Parathyroid adenoma (tissue), 2 donors: Measurements from ENCODE around the gene CEP70.
A peak's percentile ranks its signal among the peaks of the same experiment; 100 is the strongest.

Experiments used
- H2AFZ ChIP-seq: fragments of 300-600 bp; sonication (generic); one replicate; pipeline ENCODE4 v1.7.0; 2017; ENCODE audit warnings: antibody characterized with exemption, mild to moderate bottlenecking
- H3K27ac ChIP-seq: fragments of 300-600 bp; sonication (generic); one replicate; pipeline ENCODE4 v1.7.0; 2017
- H3K27me3 ChIP-seq: fragments of 300-600 bp; sonication (generic); one replicate; pipeline ENCODE4 v1.7.0; 2017; ENCODE audit warnings: low read length; ENCODE audit not compliant: control insufficient read depth, insufficient read depth
- H3K36me3 ChIP-seq: fragments of 300-600 bp; sonication (generic); one replicate; pipeline ENCODE4 v1.7.0; 2017; ENCODE audit warnings: low read length; ENCODE audit not compliant: control insufficient read depth, insufficient read depth
- H3K4me1 ChIP-seq: fragments of 300-600 bp; sonication (generic); one replicate; pipeline ENCODE4 v1.7.0; 2017; ENCODE audit warnings: control low read depth
- H3K4me2 ChIP-seq: fragments of 300-600 bp; sonication (generic); one replicate; pipeline ENCODE4 v1.7.0; 2017; ENCODE audit warnings: low read length
- H3K4me3 ChIP-seq: fragments of 300-600 bp; sonication (generic); one replicate; pipeline ENCODE4 v1.7.0; 2017; ENCODE audit warnings: low read depth, low read length
- H3K79me2 ChIP-seq: fragments of 300-600 bp; sonication (generic); one replicate; pipeline ENCODE4 v1.7.0; 2017; ENCODE audit warnings: control low read depth
- H3K9ac ChIP-seq: fragments of 300-600 bp; sonication (generic); one replicate; pipeline ENCODE4 v1.7.0; 2017; ENCODE audit warnings: mild to moderate bottlenecking
- H3K9me3 ChIP-seq: fragments of 300-600 bp; sonication (generic); one replicate; pipeline ENCODE4 v1.7.0; 2017; ENCODE audit warnings: low read length; ENCODE audit not compliant: control insufficient read depth
- TF ChIP-seq, protein P1 (sequence below): fragments of 300-600 bp; sonication (generic); IDR thresholded peaks from one replicate; pipeline ENCODE4 v1.7.0; 2017; ENCODE audit warnings: antibody characterized with exemption, mild to moderate bottlenecking
- donor health status: primary hyperparathyroidism.

CEP70 gene

DNA sequence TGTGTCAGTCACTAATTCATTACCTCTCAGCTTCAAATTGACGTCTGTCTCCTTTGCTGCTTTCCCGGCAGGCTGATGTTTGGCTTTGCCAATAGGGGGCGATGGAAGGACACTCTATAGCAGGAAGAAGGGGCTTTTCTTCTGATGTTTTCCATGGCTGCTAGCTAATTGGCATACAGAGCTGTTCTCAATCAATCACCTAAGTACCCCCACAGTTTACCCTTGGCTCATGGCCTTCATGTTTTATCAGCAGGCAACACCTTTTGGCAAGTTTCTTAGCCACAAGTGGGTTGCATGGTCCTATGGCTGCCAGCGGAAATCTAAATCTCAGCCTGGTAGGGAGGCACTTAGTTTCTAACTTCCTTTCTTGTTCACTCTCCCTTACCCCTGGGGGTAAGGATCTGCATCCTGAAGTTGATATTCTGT, 114.6 kb downstream of the CEP70 start:
- H3K9me3 ChIP-seq = no peaks in the 10 kb centered on the region
- no peak overlapping the region for H3K4me3 ChIP-seq
- H3K9ac ChIP-seq = no peak overlapping the region
- no peaks in the 10 kb centered on the region for H3K27me3 ChIP-seq
- H3K27ac ChIP-seq = no peak overlapping the region
- TF ChIP-seq, protein P1, sequence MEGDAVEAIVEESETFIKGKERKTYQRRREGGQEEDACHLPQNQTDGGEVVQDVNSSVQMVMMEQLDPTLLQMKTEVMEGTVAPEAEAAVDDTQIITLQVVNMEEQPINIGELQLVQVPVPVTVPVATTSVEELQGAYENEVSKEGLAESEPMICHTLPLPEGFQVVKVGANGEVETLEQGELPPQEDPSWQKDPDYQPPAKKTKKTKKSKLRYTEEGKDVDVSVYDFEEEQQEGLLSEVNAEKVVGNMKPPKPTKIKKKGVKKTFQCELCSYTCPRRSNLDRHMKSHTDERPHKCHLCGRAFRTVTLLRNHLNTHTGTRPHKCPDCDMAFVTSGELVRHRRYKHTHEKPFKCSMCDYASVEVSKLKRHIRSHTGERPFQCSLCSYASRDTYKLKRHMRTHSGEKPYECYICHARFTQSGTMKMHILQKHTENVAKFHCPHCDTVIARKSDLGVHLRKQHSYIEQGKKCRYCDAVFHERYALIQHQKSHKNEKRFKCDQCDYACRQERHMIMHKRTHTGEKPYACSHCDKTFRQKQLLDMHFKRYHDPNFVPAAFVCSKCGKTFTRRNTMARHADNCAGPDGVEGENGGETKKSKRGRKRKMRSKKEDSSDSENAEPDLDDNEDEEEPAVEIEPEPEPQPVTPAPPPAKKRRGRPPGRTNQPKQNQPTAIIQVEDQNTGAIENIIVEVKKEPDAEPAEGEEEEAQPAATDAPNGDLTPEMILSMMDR = peak; percentile 26
- H2AFZ ChIP-seq = no peak overlapping the region
- no peak overlapping the region for H3K4me2 ChIP-seq
- H3K4me1 ChIP-seq = no peaks in the 10 kb centered on the region
- H3K79me2 ChIP-seq = no peaks in the 10 kb centered on the region
- H3K36me3 ChIP-seq = no peaks in the 10 kb centered on the region

DNA sequence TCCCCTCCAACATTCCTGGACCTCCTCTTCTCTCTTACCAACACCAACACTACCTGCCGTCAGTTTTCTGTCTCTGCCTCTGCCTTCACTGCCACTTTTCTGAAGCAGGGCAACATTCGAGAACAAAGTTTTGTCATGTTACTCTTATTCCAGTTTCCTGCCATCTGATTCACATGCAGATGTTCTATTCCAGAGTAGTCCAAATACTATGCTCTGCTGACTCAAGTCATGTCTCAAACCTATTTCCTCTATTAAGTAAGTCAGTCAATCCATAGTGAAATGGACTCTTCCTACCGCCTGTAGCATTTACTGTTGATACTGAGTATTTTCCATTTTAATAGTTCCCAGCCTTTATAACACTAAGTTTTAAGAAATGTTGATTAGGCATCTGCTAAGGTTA, 116.3 kb downstream of the CEP70 start:
- Histone ChIP-seq H3K4me1 (no peaks in the 10 kb centered on the region), H3K9ac (no peak overlapping the region), H3K4me3 (no peak overlapping the region), H3K27me3 (no peaks in the 10 kb centered on the region), H3K79me2 (no peaks in the 10 kb centered on the region), H3K27ac (no peak overlapping the region), H3K9me3 (no peaks in the 10 kb centered on the region), H3K4me2 (no peak overlapping the region), H3K36me3 (no peaks in the 10 kb centered on the region), H2AFZ (no peak overlapping the region)
- TF ChIP-seq, protein P1 = no peak

DNA sequence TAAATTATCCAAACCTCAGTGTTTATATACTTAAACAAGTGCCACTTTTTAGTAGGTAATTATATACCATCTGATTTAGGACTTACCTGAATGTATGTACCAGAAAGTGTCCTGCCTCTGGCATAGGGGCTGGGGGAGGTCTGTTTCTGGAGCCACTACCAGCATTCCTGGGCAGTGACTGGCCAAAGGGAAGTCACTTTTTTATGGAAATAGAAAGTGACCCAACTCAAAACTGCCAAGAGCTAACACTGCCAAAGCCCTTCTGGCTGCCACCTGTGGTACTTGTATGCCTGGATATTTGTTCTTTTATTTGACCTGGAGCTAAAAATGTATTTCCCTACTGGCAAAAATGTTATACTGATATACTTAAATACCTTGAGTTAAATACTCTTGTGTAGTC, 116.9 kb downstream of the CEP70 start:
- TF ChIP-seq, protein P1 = no peak
- no peak overlapping the region for H3K4me3 ChIP-seq
- H3K36me3 ChIP-seq = no peaks in the 10 kb centered on the region
- no peak overlapping the region for H2AFZ ChIP-seq
- H3K9me3 ChIP-seq = no peaks in the 10 kb centered on the region
- H3K9ac ChIP-seq = no peak overlapping the region
- H3K4me1 ChIP-seq = no peaks in the 10 kb centered on the region
- H3K27ac ChIP-seq = no peak overlapping the region
- H3K4me2 ChIP-seq = no peak overlapping the region
- H3K27me3 ChIP-seq = no peaks in the 10 kb centered on the region
- H3K79me2 ChIP-seq = no peaks in the 10 kb centered on the region

DNA sequence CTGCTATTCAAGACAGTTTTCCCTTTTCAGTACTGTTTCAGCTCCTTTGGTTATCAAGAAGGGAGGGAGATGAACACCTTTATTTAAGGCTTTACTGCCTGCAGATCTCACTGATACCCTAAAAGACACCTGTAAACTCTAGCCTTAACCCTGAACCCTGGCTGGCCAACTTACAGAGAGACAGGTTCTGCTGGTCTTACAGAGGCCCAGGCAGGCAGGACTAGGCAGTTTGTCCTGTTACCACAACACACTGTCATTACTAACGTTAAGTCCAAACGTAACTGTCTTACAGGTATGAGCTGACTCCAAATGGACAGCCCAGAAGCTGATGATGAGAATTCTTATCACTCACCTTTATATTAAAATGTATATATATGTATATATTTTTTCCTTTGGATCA, 117.5 kb downstream of the CEP70 start:
- Histone ChIP-seq H3K36me3 (no peaks in the 10 kb centered on the region), H3K4me2 (no peak overlapping the region), H3K27ac (no peak overlapping the region), H2AFZ (no peak overlapping the region), H3K27me3 (no peaks in the 10 kb centered on the region), H3K79me2 (no peaks in the 10 kb centered on the region), H3K9me3 (no peaks in the 10 kb centered on the region), H3K4me1 (no peaks in the 10 kb centered on the region), H3K4me3 (no peak overlapping the region), H3K9ac (no peak overlapping the region)
- TF ChIP-seq, protein P1 = no peak

DNA sequence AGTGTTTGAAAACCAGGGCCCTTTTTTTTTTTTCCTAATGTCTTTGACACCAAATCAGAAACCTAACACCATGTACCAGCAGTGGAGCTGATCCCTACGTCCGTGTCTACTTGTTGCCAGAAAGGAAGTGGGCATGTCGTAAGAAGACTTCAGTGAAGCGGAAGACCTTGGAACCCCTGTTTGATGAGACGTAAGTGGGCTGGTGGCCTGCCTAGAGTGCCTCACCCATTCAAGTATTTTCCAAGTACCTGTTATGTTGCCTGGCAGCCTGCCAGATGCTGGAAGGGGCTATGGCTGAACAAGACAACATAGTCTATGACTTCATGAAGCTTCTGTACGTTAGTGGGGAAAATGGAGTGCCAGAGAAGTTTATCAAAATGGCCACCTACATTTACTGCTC, 119.9 kb downstream of the CEP70 start:
- Histone ChIP-seq H3K4me1 (no peaks in the 10 kb centered on the region), H3K27ac (no peak overlapping the region), H3K36me3 (no peaks in the 10 kb centered on the region), H2AFZ (no peak overlapping the region), H3K79me2 (no peaks in the 10 kb centered on the region), H3K4me3 (no peak overlapping the region), H3K4me2 (no peak overlapping the region), H3K27me3 (no peaks in the 10 kb centered on the region), H3K9ac (no peak overlapping the region), H3K9me3 (no peaks in the 10 kb centered on the region)
- TF ChIP-seq, protein P1 = no peak
